HepG2 (cell line): Measurements from ENCODE around the gene NFS1. TPM values are rescaled to one million over a fixed set of nuclear protein-coding genes. Genes with fewer than 3 reads are reported as not detected.

Experiments
- ARID4A ChIP-seq: sonication (generic); formaldehyde crosslinking; IDR thresholded peaks from 2 replicates; pipeline ENCODE4 v1.5.0; 2020; ENCODE audit warnings: mild to moderate bottlenecking, missing genetic modification reagents, borderline replicate concordance
- CBX5 ChIP-seq: sonication (generic); formaldehyde crosslinking; IDR thresholded peaks from 2 replicates; pipeline ENCODE4 v1.4.0; 2020; ENCODE audit warnings: missing genetic modification reagents, borderline replicate concordance
- ERF ChIP-seq: IDR thresholded peaks from 2 replicates; pipeline ENCODE4 v1.6.1; 2018; ENCODE audit warnings: missing biosample characterization, missing genetic modification reagents
- GPN1 ChIP-seq: sonication (generic); formaldehyde crosslinking; IDR thresholded peaks from 2 replicates; pipeline ENCODE4 v1.5.1; 2020; ENCODE audit warnings: missing genetic modification reagents, borderline replicate concordance
- HMG20A ChIP-seq: IDR thresholded peaks from 2 replicates; pipeline ENCODE4 v1.6.1; 2016; ENCODE audit warnings: borderline replicate concordance
- HMG20B ChIP-seq: conservative IDR thresholded peaks from 2 replicates; pipeline ENCODE4 v1.6.1; 2016; ENCODE audit warnings: missing genetic modification reagents, missing compliant biosample characterization
- HNRNPLL ChIP-seq: fragments of 200-400 bp; formaldehyde crosslinking; IDR thresholded peaks from 2 replicates; pipeline ENCODE4 v1.6.1; 2017; ENCODE audit warnings: mild to moderate bottlenecking, low read depth, low read length; ENCODE audit not compliant: poor library complexity, severe bottlenecking
- KDM1A ChIP-seq: IDR thresholded peaks from 2 replicates; pipeline ENCODE4 v1.6.1; 2016; ENCODE audit warnings: missing compliant biosample characterization
- KLF15 ChIP-seq: sonication (generic); formaldehyde crosslinking; IDR thresholded peaks from 2 replicates; pipeline ENCODE4 v1.8.1; 2023; ENCODE audit warnings: borderline replicate concordance, mild to moderate bottlenecking, inconsistent platforms, missing genetic modification reagents, mixed read lengths
- MXI1 ChIP-seq: IDR thresholded peaks from 3 replicates; pipeline ENCODE4 v1.6.1; 2012; ENCODE audit warnings: low read depth, low read length, inconsistent platforms, borderline replicate concordance
- PAX8 ChIP-seq: sonication (generic); formaldehyde crosslinking; IDR thresholded peaks from 2 replicates; pipeline ENCODE4 v1.8.0; 2022; ENCODE audit warnings: mild to moderate bottlenecking, missing genetic modification reagents, borderline replicate concordance
- PRPF4 ChIP-seq: fragments of 200-400 bp; formaldehyde crosslinking; IDR thresholded peaks from 2 replicates; pipeline ENCODE4 v1.6.1; 2016; ENCODE audit warnings: low read length, low read depth; ENCODE audit not compliant: poor library complexity, severe bottlenecking
- RAD51 ChIP-seq: fragments of 450-650 bp; IDR thresholded peaks from 2 replicates; pipeline ENCODE4 v1.6.1; 2016; ENCODE audit warnings: borderline replicate concordance
- ZBTB42 ChIP-seq: sonication (generic); formaldehyde crosslinking; IDR thresholded peaks from 2 replicates; pipeline ENCODE4 v1.5.0; 2020; ENCODE audit warnings: mild to moderate bottlenecking, missing genetic modification reagents
- ZNF207 ChIP-seq: fragments of 450-650 bp; IDR thresholded peaks from 2 replicates; pipeline ENCODE4 v1.6.1; 2016; ENCODE audit warnings: antibody characterized with exemption, borderline replicate concordance
- ZNF326 ChIP-seq: sonication (generic); formaldehyde crosslinking; IDR thresholded peaks from 2 replicates; pipeline ENCODE4 v1.4.0; 2020; ENCODE audit warnings: missing genetic modification reagents, borderline replicate concordance
- ZNF382 ChIP-seq: sonication (generic); formaldehyde crosslinking; IDR thresholded peaks from 2 replicates; pipeline ENCODE4 v1.5.0; 2020; ENCODE audit warnings: missing genetic modification reagents, mild to moderate bottlenecking, borderline replicate concordance
- ZNF550 ChIP-seq: sonication (generic); formaldehyde crosslinking; IDR thresholded peaks from 2 replicates; pipeline ENCODE4 v1.4.0; 2020; ENCODE audit warnings: mild to moderate bottlenecking, missing genetic modification reagents, borderline replicate concordance
- ZNF629 ChIP-seq: sonication (generic); formaldehyde crosslinking; conservative IDR thresholded peaks from 2 replicates; pipeline ENCODE4 v1.5.0; 2020; ENCODE audit warnings: missing genetic modification reagents
- ZNF773 ChIP-seq: sonication (generic); formaldehyde crosslinking; IDR thresholded peaks from 2 replicates; pipeline ENCODE4 v1.4.0; 2020; ENCODE audit warnings: missing genetic modification reagents, borderline replicate concordance
- ZNF792 ChIP-seq: IDR thresholded peaks from 2 replicates; pipeline ENCODE4 v1.6.1; 2016
- polyA plus RNA-seq, 8 experiments: library from polyadenylated mRNA; depleted of rRNA in 3 of 8; stranded (reverse) in 7 of 8; unstranded in 1 of 8; fragments of >200 nt; fragmentation: Illumina TruSeq in 4 of 8; extraction: Trizol in 4 of 8; gene quantifications; 2 replicates each; pipeline versions ENCODE4 v1.2.1 to v1.2.3, GENCODE V29; 2011 to 2016; ENCODE audit warnings: low read depth in 4 of 8, missing spikeins in 1 of 8, mixed read lengths in 1 of 8; ENCODE audit not compliant: insufficient read depth in 1 of 8
- total RNA-seq, 5 experiments: library from RNA; depleted of rRNA; stranded (reverse); fragments of >200 nt; fragmentation: Illumina TruSeq; extraction: Trizol; gene quantifications; 2 replicates each; pipeline ENCODE4 v1.2.3, GENCODE V29; 2016; ENCODE audit warnings: low read depth in 1 of 5
- TF ChIP-seq, protein P1 (sequence below): sonication (generic); formaldehyde crosslinking; IDR thresholded peaks from 2 replicates; pipeline ENCODE4 v1.5.1; 2020; ENCODE audit warnings: mild to moderate bottlenecking, moderate library complexity, missing genetic modification reagents
- TF ChIP-seq, protein P2 (sequence below): sonication (generic); formaldehyde crosslinking; IDR thresholded peaks from 2 replicates; pipeline ENCODE4 v1.8.1; 2023; ENCODE audit warnings: mild to moderate bottlenecking, missing genetic modification reagents

Gene NFS1
- total and polyA plus RNA-seq, 2 of the 13 experiments (the other 11 are each of a cell fraction or from before 2014, with no cell fraction given) = 65.9 to 88.1 TPM

DNA sequence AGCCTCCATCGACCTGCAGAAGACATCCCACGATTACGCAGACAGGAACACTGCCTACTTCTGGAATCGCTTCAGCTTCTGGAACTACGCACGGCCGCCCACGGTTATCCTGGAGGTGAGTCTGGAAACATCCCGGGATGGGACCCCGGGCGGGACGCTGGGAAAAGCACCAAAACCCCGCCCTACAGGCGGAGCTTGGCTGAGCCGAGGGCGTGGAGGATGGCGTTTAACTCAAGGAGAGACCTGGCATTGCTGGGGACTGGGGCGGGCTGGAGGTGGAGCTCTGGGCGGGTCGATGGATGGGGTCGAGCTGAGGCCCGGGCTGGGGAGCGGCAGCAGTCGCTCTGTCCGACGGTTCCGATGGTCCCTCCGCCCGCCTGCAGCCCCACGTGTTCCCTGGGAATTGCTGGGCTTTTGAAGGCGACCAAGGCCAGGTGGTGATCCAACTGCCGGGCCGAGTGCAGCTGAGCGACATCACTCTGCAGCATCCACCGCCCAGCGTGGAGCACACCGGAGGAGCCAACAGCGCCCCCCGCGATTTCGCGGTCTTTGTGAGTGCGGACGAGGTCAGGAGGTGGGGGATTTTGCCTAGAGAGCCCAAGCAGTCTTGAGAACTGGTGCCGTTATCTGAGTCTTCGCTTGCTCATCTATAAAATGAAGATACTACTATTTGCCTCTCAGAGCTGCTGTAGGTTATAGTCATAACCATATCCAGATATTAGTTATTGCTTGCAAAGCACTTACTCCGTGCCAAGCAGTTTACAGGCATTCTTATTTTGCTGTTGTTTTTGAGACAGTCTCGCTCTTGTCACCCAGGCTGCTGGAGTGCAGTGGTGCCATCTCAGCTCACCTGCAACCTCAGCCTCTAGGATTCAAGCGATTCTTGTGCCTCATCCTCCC, 79.7 kb downstream of the NFS1 start (continued):
- TF ChIP-seq ERF (peak; percentile 95), PAX8 (CRISPR knock-in tag) (0 out of 2 replicates have a peak, but pooled peaks have one; percentile 55), ZNF550 (CRISPR knock-in tag) (no peak; the same call in 1 of the 2 replicates), HMG20B (peak; percentile 51; the same call in 1 of the 2 replicates), ARID4A (CRISPR knock-in tag) (peak; percentile 93), GPN1 (CRISPR knock-in tag) (0 out of 2 replicates have a peak, but pooled peaks have one; percentile 78), ZNF792 (CRISPR knock-in tag) (peak; percentile 80), ZNF326 (CRISPR knock-in tag) (peak; percentile 85), HMG20A (0 out of 2 replicates have a peak, but pooled peaks have one; percentile 39), ZNF382 (CRISPR knock-in tag) (no peak), ZNF629 (CRISPR knock-in tag) (peak; percentile 56), ZNF773 (CRISPR knock-in tag) (no peak), PRPF4 (no peak), RAD51 (no peak), KLF15 (CRISPR knock-in tag) (peak; percentile 95), ZNF207 (no peak), MXI1 (peak; percentile 83; the same call in 2 of the 3 replicates), CBX5 (CRISPR knock-in tag) (peak; percentile 89; the same call in 1 of the 2 replicates), KDM1A (CRISPR knock-in tag) (peak; percentile 88), ZBTB42 (CRISPR knock-in tag) (peak; percentile 86; the same call in 1 of the 2 replicates), HNRNPLL (peak; percentile 83)
- TF ChIP-seq, protein P1, sequence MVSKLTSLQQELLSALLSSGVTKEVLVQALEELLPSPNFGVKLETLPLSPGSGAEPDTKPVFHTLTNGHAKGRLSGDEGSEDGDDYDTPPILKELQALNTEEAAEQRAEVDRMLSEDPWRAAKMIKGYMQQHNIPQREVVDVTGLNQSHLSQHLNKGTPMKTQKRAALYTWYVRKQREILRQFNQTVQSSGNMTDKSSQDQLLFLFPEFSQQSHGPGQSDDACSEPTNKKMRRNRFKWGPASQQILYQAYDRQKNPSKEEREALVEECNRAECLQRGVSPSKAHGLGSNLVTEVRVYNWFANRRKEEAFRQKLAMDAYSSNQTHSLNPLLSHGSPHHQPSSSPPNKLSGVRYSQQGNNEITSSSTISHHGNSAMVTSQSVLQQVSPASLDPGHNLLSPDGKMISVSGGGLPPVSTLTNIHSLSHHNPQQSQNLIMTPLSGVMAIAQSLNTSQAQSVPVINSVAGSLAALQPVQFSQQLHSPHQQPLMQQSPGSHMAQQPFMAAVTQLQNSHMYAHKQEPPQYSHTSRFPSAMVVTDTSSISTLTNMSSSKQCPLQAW = peak; percentile 78; the same call in 1 of the 2 replicates
- TF ChIP-seq, protein P2, sequence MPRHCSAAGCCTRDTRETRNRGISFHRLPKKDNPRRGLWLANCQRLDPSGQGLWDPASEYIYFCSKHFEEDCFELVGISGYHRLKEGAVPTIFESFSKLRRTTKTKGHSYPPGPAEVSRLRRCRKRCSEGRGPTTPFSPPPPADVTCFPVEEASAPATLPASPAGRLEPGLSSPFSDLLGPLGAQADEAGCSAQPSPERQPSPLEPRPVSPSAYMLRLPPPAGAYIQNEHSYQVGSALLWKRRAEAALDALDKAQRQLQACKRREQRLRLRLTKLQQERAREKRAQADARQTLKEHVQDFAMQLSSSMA (CRISPR knock-in tag) = peak; percentile 94
